ENCODE measurements around the gene GLIS1. TPM values are rescaled to one million over a fixed set of nuclear protein-coding genes. Genes with fewer than 3 reads are reported as not detected.

GLIS1 gene
- total RNA-seq, 1 donor: 2.9 TPM

DNA sequence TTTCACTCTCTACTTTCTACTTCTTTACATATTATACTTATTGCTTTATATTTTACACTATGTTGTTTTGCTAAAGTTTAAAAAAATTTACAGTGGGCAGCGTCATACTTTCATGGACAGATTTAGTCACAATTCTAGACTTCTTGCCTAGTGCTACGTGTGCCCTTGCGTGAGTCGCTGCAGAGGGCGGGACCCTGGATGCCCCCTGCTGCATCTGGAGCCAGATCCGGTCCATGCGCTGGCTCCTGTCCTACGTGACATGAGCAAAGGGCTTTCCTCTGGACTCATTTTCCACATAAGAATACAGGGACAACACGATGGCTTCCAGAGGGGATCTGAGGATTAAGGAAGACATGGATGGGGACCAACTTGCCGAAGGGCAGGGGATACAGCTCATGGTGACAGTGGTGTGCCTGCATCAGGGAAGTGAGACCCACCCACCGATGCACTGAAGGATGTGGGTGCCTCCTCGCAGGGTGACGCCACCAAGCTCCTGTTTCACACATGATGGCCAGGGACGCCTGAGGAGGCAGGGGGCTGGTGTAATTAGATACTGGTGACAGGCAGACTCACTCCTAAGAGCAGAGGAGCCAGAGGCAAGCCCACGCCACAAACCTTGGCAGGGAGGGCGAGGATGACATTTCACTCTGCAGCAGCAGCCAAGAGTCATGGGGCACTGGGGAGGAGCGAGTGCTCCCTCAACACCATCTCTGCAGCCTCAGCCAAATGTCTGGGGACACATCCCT, 193.1 kb downstream of the GLIS1 start:
- Histone ChIP-seq H3K4me3 (ENCODE audit: insufficient read depth, low read length) (no peak overlapping the region), H3K79me2 (ENCODE audit: insufficient read depth, low read length) (no peaks in the 10 kb centered on the region), H2AFZ (ENCODE audit: low read length) (no peak overlapping the region), H3K27ac (ENCODE audit: low read depth, low read length) (no peak overlapping the region), H3K36me3 (ENCODE audit: insufficient read depth, low read length) (no peaks in the 10 kb centered on the region), H3K9me3 (ENCODE audit: low read depth, low read length) (no peaks in the 10 kb centered on the region), H3K4me2 (ENCODE audit: insufficient read depth, low read length) (no peak overlapping the region), H3K4me1 (ENCODE audit: insufficient read depth, low read length) (peaks cover 32% of the 10 kb centered on the region), H4K20me1 (ENCODE audit: insufficient read depth, low read length) (peaks cover 31% of the 10 kb centered on the region), H3K27me3 (ENCODE audit: insufficient read depth, low read length) (no peaks in the 10 kb centered on the region)
- TF ChIP-seq, protein P1, sequence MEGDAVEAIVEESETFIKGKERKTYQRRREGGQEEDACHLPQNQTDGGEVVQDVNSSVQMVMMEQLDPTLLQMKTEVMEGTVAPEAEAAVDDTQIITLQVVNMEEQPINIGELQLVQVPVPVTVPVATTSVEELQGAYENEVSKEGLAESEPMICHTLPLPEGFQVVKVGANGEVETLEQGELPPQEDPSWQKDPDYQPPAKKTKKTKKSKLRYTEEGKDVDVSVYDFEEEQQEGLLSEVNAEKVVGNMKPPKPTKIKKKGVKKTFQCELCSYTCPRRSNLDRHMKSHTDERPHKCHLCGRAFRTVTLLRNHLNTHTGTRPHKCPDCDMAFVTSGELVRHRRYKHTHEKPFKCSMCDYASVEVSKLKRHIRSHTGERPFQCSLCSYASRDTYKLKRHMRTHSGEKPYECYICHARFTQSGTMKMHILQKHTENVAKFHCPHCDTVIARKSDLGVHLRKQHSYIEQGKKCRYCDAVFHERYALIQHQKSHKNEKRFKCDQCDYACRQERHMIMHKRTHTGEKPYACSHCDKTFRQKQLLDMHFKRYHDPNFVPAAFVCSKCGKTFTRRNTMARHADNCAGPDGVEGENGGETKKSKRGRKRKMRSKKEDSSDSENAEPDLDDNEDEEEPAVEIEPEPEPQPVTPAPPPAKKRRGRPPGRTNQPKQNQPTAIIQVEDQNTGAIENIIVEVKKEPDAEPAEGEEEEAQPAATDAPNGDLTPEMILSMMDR (IDR thresholded peaks at IDR 0.05; ENCODE audit: extremely low read depth, low read depth, low read length): no peak
- DNase-seq (ENCODE audit: insufficient read length, low spot score, missing footprints): peak; percentile 80

DNA sequence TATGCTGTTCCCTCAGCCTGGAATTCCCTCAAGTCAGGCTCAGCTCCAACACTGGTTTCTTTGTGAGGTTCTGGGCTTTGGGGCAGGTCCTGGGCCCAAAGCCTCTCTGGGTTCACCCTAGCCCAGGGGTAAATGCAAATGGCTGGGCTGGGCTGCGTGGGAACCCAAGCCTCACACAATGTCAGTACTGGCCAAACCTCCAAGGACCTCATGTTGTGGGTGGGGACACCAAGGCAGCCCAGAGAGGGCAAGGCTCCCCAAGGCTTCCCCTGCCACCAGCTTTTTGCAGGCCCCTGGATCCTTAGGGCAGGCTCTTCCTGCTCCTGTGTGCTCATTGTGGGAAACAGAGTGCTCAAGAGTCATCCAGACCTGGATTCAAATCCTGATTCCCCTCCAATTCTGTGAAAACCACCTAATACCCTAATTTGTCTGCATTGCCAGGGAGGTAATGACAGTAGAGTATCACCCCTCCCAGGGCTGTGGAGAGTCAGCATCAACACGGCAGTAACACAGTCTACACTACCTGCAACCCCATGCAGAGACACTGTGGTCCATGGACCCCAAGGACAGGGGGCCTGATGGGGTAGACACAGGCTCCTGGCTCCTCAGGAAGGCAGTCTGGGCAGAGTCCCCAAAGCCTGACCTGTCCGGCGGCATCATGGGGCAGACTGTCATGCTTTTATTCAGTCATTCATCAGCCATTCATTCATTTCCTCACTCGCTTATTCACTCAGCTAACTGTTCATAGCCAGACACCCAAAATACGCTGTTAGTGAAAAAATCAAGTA, 194.0 kb downstream of the GLIS1 start:
- Histone ChIP-seq H3K27ac (ENCODE audit: low read depth, low read length) (no peak overlapping the region), H3K79me2 (ENCODE audit: insufficient read depth, low read length) (no peaks in the 10 kb centered on the region), H3K9me3 (ENCODE audit: low read depth, low read length) (no peaks in the 10 kb centered on the region), H2AFZ (ENCODE audit: low read length) (no peak overlapping the region), H3K4me1 (ENCODE audit: insufficient read depth, low read length) (peaks cover 25% of the 10 kb centered on the region), H3K27me3 (ENCODE audit: insufficient read depth, low read length) (no peaks in the 10 kb centered on the region), H3K36me3 (ENCODE audit: insufficient read depth, low read length) (no peaks in the 10 kb centered on the region), H3K4me3 (ENCODE audit: insufficient read depth, low read length) (no peak overlapping the region), H4K20me1 (ENCODE audit: insufficient read depth, low read length) (peaks cover 26% of the 10 kb centered on the region), H3K4me2 (ENCODE audit: insufficient read depth, low read length) (no peak overlapping the region)
- TF ChIP-seq, protein P1 (IDR thresholded peaks at IDR 0.05; ENCODE audit: extremely low read depth, low read depth, low read length): no peak
- DNase-seq (ENCODE audit: insufficient read length, low spot score, missing footprints): peak; percentile 58

GRCh38 chr1:53543778-53544695, 194.9 kb downstream of the GLIS1 start:
- Histone ChIP-seq H3K27me3 (ENCODE audit: insufficient read depth, low read length) (no peaks in the 10 kb centered on the region), H4K20me1 (ENCODE audit: insufficient read depth, low read length) (peaks cover 18% of the 10 kb centered on the region), H3K9me3 (ENCODE audit: low read depth, low read length) (no peaks in the 10 kb centered on the region), H3K27ac (ENCODE audit: low read depth, low read length) (no peak overlapping the region), H2AFZ (ENCODE audit: low read length) (no peak overlapping the region), H3K4me2 (ENCODE audit: insufficient read depth, low read length) (no peak overlapping the region), H3K4me3 (ENCODE audit: insufficient read depth, low read length) (no peak overlapping the region), H3K36me3 (ENCODE audit: insufficient read depth, low read length) (no peaks in the 10 kb centered on the region), H3K79me2 (ENCODE audit: insufficient read depth, low read length) (no peaks in the 10 kb centered on the region), H3K4me1 (ENCODE audit: insufficient read depth, low read length) (peaks cover 18% of the 10 kb centered on the region)
- DNase-seq (ENCODE audit: insufficient read length, low spot score, missing footprints): peak; percentile 68
- TF ChIP-seq, protein P1 (IDR thresholded peaks at IDR 0.05; ENCODE audit: extremely low read depth, low read depth, low read length): no peak

Measured in osteoblast (primary cell).